Tongue (tissue), 2 donors: ENCODE results near the gene MT1A. TPM values are rescaled to one million over a fixed set of nuclear protein-coding genes. Genes with fewer than 3 reads are reported as not detected.

ENCODE experiments used
- DNase-seq: peaks from one replicate; pipeline ENCODE4 v3.0.0-alpha.2; 2015
- total RNA-seq: library from RNA; depleted of rRNA; stranded (reverse); fragments of >200 nt; gene quantifications from one replicate; pipeline ENCODE4 v1.2.3, GENCODE V29; 2014

The MT1A gene
- total RNA-seq: not detected

GRCh38 chr16:56637814-56638750 is at the start of gene MT1A:
MT1A (plus strand) TSS chr16:56638666; CDS start chr16:56638739, 73 bp downstream.
- DNase-seq: peak; percentile 32

GRCh38 chr16:56588781-56589140 is 49.7 kb upstream of the MT1A start:
- DNase-seq: no peak

GRCh38 chr16:56589141-56590039 is 49.1 kb upstream of the MT1A start, which contains the start of gene MT3:
MT3 (plus strand) TSS chr16:56589528; CDS start chr16:56589591, 63 bp downstream.
- peak; percentile 71 for DNase-seq

DNA sequence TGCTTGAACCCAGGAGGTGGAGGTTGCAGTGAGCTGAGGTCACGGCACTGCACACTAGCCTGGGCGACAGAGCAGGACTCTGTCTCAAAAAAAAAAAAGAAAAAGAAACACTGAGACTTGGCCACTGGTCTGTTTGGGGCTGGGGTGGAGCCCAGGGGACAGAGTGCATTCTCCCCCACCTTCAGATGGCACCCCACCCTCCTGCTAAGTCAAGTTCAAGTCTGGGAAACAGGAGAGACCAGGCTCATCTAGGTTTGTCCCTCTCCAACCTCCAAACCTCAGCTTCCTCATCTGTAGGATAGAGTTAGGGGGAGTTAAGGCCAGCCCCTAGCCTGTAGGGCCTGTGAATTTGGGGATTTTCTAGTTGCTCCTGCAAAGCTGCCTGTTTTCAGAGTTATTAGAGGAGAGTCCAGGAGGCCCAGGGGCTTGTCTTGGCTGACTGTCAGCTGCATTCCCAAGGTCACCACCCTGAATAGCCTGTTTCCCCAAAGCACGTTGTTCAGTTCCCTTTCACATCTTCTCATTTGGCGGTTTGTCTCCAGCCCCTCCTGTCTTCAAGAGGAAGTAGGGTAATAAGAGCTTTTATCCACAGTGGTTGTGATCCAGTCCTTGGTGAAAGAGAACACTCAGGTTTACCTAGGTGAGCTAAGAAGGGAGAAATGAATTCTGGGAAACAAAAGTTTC is 46.9 kb upstream of the MT1A start:
- peak; percentile 12 for DNase-seq

DNA sequence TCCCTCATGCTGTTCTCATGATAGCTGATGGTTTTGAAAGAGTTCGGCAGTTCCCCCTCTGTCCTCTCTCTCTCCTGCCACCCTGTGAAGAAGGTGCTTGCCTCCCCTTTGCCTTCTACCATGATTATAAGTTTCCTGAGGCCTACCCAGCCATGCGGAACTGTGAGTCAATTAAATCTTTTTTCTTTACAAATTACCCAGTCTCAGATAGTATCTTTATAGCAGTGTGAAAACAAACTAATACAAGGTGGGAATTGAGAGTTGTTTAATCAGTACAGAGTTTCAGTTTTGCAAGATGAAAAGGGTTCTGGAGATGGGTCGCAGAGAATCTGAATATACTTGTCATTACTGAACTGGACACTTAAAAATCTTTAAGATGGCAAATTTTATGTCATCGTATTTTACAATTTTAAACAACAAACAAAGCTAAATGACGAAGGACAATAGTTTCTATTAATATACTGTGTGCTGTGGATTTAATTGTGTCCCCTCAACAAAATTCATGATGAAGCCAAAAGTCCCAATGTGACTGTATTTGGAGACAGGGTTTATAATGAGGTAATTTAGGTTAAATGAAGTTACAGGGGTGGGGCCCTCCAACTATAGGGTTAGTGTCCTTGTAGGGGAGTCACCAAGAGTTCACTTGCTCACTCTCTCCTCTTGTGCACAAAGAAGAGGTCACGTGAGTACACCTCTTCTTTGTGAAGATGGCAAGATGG is 44.7 kb upstream of the MT1A start:
- DNase-seq: no peak

DNA sequence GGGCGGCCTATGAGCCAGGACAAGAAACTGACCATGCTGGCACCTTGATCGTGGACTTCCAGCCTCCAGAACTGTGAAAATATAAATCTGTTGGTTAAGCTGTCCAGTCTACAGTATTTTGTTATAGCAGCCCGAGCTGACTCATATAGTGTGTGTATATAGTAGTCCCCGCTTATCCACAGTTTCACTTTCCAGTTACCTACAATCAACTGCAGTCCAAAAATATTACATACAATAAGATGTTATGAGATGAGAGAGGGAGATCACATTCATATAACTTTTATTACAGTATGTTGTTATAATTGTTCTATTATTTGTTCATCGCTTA is 44.2 kb upstream of the MT1A start:
- no peak for DNase-seq

DNA sequence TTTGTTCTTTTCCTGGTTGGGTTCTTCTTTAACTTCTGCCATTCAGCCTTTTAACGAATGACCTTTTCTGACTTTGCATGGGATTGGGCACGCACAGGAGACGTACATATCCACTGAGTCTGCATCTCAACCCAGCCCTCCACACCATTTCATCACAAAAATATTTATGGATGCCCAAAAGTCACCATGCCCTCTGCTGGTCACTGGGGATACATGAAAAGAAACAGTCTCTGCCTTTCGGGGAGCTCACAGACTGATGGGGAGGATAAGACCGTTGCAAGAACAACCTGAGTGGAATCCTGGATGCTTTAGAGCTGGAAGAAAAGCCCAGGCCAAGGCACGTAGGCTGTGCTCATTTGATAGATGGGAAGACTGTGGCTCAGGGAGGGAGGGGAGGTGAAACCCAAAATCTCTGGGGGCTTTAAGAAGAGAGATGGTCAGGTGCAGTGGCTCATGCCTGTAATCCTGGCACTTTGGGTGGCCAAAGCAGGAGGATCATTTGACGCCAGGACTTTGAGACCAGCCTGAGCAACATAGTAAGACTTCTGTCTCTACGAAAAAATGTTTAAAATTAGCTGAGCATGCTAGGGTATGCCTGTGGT is 38.0 kb upstream of the MT1A start:
- DNase-seq: peak; percentile 48

- no peak for DNase-seq
These were observed 37.1 kb upstream of the MT1A start for GRCh38 chr16:56601325-56601724.

DNA sequence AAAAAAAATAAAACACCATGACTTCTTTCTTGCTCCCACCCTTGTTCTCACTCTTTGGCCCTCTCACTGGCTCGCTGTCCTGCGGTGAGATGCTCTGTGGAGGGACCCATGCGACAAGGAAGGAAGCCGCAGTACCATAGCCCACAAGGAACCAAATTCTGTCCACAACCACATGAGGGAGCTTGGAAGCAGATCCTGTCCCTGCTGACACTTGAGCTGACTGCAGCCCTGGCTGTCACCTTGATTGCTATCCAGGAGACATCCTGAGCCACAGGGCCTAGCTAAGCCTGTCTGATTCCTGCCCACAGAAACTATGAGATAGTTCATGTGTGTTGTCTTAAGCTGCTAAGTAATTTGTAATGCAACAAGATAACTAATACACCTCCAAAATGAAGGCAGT is 34.9 kb upstream of the MT1A start:
- peak; percentile 37 for DNase-seq

DNA sequence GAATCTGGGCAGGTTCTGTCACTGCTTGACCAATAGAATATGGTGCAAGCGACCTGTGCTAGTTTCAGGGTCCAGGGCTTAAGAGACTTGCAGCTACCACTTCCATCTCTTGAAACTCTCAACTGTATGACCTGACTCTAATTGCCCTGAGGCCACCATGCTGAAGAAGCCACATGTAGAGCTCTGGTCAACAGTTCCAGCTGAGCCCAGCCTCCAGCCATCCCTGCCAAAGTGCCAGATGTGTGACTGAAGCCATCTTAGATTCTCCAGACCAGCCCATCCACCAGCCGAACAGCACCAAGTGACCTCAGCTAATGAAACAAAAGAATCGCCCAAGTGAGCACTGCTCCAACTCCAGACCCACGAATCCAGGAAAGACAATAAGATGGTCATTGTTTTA is 33.5 kb upstream of the MT1A start:
- no peak for DNase-seq

- DNase-seq: no peak
These were observed 33.0 kb upstream of the MT1A start for GRCh38 chr16:56605475-56605874.

GRCh38 chr16:56606071-56606475 is 32.4 kb upstream of the MT1A start:
- no peak for DNase-seq

DNA sequence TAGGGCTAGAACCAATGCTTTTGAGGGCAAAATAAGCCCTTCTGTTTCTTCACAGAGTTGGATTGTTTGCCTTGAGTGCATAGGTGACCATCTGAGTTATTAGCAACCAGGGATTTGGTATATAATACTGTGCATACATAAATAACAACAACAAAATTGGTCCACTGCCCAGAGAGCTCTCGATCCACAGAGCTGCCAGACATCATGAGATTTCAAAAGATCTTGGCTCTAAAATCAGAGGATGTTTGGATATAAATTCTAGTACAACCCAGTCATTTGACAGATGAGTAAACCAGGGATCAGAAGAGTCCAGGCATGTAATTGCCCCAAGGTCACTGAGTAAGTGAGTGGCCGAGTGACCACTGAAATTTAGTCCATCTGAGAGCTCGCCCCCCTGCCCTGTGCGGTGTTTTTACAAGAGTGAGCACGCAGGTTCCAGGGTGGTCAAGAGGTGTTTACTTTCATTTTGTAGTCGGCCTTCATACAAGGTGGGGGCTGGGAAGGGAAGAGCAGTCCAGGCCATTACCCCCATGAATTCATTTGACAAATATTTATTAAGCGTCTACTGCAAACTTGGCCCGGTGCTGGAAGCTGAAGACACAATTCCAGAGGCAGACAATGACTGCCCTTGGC is 31.9 kb upstream of the MT1A start:
- DNase-seq: peak; percentile 48

- DNase-seq: peak; percentile 54
These were observed 31.3 kb upstream of the MT1A start for GRCh38 chr16:56607109-56607618.

DNA sequence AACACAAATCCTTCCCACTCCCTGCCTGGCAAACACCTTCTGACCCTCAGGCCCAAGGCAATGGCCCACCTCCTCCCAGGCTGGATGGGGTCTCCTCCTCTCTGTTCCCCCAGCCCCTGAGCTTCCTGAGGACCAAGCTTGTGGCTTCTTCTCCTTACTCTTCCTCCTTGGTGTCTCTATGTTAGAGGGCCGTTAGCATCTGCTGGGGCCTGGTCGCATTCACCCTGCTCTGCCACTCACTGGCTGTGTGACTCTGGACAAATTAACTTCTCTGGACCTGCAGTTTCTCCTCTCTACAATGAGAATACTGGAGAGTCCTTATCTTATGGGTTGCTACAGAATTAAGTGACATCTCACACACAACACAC is 30.8 kb upstream of the MT1A start:
- no peak for DNase-seq

DNA sequence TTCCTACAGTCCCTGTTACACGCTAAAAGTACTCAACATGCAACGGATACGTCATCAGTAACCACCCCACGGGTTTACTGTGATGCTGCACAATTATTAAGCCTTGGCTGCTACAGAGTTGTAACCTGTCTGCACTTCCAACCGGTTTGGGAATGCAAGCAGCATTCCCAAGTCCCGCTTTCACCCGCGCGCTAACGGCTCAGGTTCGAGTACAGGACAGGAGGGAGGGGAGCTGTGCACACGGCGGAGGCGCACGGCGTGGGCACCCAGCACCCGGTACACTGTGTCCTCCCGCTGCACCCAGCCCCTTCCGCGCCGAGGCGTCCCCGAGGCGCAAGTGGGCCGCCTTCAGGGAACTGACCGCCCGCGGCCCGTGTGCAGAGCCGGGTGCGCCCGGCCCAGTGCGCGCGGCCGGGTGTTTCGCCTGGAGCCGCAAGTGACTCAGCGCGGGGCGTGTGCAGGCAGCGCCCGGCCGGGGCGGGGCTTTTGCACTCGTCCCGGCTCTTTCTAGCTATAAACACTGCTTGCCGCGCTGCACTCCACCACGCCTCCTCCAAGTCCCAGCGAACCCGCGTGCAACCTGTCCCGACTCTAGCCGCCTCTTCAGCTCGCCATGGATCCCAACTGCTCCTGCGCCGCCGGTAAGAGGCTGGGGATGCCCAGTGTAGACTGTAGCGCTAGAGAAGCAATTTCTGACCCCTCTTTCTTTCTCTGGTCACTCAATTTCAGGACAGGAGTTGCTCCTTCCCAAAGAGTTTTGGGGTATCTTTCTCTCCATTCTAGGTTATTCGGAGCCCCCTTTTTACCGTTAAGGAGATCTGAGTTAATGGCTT is 30.2 kb upstream of the MT1A start, which contains the start of gene MT2A:
Gene MT2A (plus strand): TSS at position 542 of the 833 bp plus-strand sequence. CDS start 72 bp downstream, at position 614.
- DNase-seq: peak; percentile 95

DNA sequence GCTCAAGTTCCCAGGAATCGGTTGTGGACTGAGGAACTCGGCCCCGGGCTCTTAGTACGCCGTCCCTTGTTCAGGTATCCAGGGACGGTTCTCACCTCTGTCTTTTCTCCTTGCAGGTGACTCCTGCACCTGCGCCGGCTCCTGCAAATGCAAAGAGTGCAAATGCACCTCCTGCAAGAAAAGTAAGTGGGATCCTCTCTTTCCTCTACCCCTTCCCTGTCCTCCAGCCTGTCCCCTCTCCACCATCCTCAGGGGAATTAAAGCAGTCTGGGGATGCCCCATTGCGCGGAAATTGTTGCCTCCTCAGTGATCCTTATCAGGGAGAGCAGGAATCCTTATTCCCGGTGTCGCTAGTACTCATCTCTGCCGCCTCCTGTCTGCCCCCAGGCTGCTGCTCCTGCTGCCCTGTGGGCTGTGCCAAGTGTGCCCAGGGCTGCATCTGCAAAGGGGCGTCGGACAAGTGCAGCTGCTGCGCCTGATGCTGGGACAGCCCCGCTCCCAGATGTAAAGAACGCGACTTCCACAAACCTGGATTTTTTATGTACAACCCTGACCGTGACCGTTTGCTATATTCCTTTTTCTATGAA is 29.5 kb upstream of the MT1A start:
- peak; percentile 41 for DNase-seq

DNA sequence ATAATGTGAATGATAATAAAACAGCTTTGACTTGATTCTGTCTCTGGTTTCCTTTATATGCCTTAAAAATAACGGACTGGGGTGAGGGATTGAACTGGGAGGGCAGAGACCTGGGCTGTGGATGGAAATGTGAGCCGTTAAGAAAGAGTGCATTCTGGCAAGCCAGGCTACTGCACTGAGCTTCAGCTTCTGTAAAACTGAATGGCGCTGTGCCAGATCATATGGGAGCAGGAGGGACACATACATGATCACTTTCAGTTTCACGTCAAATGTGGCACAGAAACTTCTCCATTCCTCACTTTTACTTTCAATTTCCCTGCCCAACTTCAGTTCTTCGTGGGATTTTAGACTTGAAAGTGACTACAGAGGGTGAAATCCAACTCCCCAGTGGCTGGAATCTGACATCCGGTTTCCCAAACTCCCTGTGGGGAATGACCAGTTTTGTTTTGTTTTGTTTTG is 29.0 kb upstream of the MT1A start:
- peak; percentile 83 for DNase-seq

DNA sequence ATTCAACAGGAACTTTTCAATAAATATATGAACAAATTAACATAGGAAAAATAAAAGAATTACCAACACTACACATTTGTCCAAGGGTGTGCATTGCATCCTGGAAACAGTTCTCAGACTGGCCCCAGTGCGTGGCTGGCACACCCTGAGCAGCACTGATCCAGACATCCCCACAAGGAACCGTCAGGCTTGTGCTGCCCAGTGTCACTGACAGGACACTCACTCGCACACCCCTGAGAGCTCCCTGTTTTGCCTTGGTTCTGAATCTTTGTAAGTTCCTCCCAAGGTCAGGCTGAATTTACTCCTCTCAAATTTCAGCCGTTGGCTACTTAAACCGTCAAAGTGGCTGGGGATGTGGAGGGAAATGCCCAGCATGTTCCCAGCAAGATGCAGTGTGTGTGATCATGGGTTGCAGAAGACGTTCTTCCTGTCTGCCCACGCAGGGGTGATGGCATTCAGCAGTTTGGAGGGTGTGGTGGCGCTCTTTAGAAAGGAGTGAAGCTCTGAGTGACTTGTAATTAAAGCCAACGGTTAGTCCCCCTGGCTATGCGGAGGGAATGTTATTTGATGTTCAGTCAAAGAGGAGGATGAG is 28.4 kb upstream of the MT1A start:
- peak; percentile 26 for DNase-seq
